ENCODE data around the gene UBALD1. TPM values are rescaled to one million over a fixed set of nuclear protein-coding genes. Genes with fewer than 3 reads are reported as not detected.

Gene UBALD1
- total RNA-seq, 1 donor from 2014 or later = 16.9 TPM

DNA sequence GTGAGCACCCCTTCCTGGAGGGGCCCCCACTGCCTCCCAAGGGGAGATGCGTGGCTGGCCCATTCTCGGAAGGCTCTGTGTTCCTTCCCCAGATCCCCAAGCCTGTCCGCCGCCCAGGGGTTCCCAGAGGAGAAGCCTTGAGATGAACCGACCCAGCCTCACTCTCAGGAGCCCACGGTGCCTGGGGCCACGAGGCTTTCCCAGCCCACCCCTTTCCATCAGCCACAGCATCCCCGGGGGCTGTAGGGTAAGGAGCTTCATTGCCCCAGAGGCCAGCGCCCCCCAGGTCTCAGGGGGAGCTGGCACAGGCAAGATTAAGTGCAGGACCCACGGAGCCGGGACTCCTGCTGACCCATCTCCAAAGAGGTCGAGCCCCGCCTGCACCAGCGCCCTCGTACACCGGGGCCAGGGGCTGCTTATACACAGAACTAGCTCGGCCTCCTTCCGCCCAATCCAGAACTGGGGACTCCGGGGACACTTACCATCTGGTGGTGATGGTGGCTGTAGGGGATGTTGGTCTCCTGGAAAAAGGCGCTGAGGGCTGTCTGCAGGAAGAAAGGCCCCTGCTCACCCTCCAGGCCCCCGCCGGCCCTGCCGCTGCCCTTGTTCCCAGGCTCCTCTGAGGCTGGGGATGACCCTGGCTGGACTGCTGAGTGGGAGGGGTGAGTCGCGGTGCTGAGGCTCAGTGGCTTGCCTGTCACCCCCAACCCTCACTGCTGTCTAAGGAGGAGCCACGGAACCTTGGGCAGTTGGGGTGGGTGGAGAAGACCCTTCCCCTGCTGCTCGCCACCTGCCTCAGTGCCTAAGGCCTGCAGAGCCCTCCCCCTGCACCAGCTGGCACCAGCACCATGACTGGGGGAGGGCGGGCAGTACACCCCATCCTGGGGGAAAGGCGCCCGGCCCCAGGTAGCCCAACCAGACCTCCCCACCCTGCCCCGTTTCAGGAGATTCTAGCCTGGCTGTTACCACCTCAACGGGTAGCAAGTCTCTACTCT, 4.4 kb downstream of the UBALD1 start:
- intact Hi-C loops (cut with DNase I) = no loop called here
- DNase-seq (ENCODE audit: extremely low spot score in 2 of 2) = no peak
- Histone ChIP-seq H3K36me3 (peaks cover 0 to 24% of the 10 kb centered on the region in 2 donors), H3K27ac (no peak overlapping the region), H3K4me3 (no peak overlapping the region), H3K27me3 (no peaks in the 10 kb centered on the region), H3K9me3 (no peaks in the 10 kb centered on the region), H3K4me1 (peaks cover 43% of the 10 kb centered on the region)
- no peak for TF ChIP-seq POLR2A (IDR thresholded peaks at IDR 0.05)
- TF ChIP-seq, protein P1, sequence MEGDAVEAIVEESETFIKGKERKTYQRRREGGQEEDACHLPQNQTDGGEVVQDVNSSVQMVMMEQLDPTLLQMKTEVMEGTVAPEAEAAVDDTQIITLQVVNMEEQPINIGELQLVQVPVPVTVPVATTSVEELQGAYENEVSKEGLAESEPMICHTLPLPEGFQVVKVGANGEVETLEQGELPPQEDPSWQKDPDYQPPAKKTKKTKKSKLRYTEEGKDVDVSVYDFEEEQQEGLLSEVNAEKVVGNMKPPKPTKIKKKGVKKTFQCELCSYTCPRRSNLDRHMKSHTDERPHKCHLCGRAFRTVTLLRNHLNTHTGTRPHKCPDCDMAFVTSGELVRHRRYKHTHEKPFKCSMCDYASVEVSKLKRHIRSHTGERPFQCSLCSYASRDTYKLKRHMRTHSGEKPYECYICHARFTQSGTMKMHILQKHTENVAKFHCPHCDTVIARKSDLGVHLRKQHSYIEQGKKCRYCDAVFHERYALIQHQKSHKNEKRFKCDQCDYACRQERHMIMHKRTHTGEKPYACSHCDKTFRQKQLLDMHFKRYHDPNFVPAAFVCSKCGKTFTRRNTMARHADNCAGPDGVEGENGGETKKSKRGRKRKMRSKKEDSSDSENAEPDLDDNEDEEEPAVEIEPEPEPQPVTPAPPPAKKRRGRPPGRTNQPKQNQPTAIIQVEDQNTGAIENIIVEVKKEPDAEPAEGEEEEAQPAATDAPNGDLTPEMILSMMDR (IDR thresholded peaks at IDR 0.05) = no peak
- TF ChIP-seq POLR2AphosphoS5 (IDR thresholded peaks at IDR 0.05; ENCODE audit: insufficient read depth in 1 of 2, low read depth in 1 of 2) = no peak

DNA sequence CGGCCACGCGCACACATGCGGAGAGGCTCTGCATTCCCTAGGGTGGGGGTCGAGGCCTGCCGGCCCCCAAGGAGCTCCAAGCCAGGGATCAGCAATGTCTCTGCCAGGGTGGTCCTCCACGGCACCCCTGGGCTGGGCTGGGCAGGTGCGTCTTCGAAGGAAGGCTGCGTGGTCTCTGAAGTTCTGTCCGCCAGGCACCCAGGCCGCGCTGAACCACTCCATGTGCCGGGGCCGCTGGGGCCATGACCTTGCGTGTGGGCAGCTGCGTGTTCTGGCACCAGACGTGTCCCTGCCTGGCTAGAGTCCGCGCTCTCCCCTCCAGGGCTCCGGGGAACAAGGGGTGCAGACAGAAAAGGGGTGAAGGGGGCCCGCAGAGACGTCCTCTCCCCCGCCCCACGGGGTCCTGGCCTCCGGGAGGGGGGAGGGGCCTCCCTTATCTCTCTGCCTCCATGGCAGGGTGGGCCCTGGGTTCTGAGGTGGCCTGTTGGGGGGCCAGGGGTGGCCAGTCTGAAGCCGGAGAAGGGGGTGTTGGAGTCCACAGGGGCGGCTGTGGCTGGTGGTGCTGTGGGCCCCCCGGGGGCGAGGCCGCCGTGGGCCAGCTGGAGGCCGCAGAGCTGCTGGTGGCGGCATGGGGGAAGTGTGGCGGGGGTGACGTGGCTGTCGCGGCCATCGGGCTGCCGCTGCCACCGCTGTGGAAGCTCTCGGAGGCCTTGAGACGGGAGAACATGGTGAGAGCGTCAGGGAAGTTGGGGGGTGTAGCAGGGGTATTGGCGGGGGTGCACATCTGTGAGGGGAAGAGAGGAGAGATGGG, 5.3 kb downstream of the UBALD1 start:
- TF ChIP-seq POLR2A (IDR thresholded peaks at IDR 0.05) (no peak), POLR2AphosphoS5 (IDR thresholded peaks at IDR 0.05; ENCODE audit: insufficient read depth in 1 of 2, low read depth in 1 of 2) (no peak)
- TF ChIP-seq, protein P1 (IDR thresholded peaks at IDR 0.05) = no peak
- peaks cover 38% of the 10 kb centered on the region for H3K4me1 ChIP-seq
- intact Hi-C loops (cut with DNase I) = no loop called here

DNA sequence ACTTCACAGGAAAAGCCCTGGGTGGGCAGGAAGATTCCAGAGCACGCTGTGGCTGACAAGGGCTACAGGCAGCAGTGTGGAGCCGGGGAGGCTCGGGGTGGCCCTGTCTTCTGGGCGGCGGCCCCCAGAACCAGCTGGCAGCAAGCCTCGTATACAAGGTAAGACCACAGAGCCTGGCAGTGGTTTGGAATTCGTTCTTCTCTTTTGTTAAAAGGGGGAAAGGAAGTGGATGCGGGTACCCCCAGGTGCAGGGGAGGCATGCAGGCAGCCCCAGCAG, 6.0 kb downstream of the UBALD1 start:
- H3K4me1 ChIP-seq = peaks cover 35% of the 10 kb centered on the region
- H3K27ac ChIP-seq = no peak overlapping the region
- H3K27me3 ChIP-seq = no peaks in the 10 kb centered on the region
- H3K4me3 ChIP-seq = no peak overlapping the region
- no peaks in the 10 kb centered on the region for H3K9me3 ChIP-seq
- H3K36me3 ChIP-seq = peaks cover 0 to 24% of the 10 kb centered on the region in 2 donors
- no peak for DNase-seq (ENCODE audit: extremely low spot score in 2 of 2)
- no peak for TF ChIP-seq POLR2AphosphoS5 (IDR thresholded peaks at IDR 0.05; ENCODE audit: insufficient read depth in 1 of 2, low read depth in 1 of 2)
- no peak for TF ChIP-seq POLR2A (IDR thresholded peaks at IDR 0.05)
- TF ChIP-seq, protein P1 (IDR thresholded peaks at IDR 0.05) = no peak
- intact Hi-C loops (cut with DNase I) = no loop called here

More for the DNA sequence above, 5.3 kb downstream of the UBALD1 start:
- Histone ChIP-seq H3K4me3 (no peak overlapping the region), H3K36me3 (peaks cover 0 to 24% of the 10 kb centered on the region in 2 donors), H3K9me3 (no peaks in the 10 kb centered on the region), H3K27me3 (no peaks in the 10 kb centered on the region), H3K27ac (no peak overlapping the region)
- DNase-seq (ENCODE audit: extremely low spot score in 2 of 2) = no peak

DNA sequence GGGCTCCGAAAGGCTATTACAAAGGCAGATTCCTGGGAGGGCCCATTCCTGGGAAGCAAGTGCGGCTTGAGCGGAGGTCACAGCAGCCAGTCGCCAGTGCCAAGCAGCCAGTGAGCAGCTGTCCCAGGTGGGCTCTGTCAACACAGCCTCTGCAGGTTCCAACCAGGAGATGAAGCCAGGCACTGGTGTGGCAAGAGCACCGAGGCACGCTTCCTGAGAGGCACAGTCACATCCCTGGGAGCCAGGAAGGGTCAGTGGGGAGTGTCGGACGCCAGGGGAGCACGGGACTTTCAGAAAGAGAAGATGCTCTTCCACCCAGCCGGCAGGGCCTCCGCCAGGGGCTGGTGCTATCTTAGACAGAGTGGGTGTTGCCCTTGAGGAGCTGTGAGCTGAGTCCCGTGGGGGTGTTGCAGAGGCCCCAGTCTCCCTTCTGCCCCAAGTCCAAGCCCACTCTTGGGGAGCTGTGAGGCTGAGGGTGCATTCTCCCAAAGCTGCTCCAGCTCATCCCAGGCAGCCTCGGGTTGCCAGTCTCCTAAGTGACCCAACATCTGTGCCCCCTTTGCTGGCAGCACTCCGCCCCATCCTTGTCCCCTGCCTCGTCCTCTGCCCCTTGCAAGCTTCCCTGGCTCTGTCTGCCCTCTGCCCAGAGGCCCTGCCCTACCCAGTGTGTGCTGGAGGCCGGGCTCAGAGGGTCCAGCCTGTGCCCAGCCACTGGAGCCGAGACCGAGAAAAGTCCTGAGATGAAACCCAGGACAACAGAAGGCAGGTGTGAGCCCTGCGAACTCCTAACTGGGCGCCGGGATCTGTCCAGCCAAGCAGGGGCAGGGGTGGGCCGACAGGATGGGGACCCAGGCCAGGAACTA, 6.6 kb downstream of the UBALD1 start:
- H3K27ac ChIP-seq = no peak overlapping the region
- H3K36me3 ChIP-seq = peaks cover 0 to 24% of the 10 kb centered on the region in 2 donors
- H3K9me3 ChIP-seq = no peaks in the 10 kb centered on the region
- H3K4me3 ChIP-seq = no peak overlapping the region
- H3K4me1 ChIP-seq = peaks cover 29% of the 10 kb centered on the region
- intact Hi-C loops (cut with DNase I) = no loop called here
- DNase-seq (ENCODE audit: extremely low spot score in 2 of 2) = no peak
- no peaks in the 10 kb centered on the region for H3K27me3 ChIP-seq
- no peak for TF ChIP-seq POLR2A (IDR thresholded peaks at IDR 0.05)

DNA sequence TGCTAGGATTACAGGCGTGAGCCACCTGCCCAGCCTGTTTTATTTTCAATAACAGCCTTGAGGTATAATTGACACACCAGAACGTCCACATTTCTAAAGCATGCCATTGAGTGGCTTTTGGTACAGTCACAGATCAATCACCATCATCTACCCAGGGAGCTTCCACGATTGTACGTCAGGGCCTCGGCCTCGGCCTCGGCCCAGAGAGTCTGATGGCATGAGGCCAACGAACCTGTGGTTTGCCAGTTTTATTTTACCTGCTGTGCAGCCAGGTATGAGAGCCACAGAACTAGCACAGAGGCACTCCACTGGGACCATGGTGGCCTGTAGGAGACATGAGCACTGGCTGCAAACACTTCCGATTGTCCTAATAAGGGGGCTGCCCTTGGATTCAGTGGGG, 8.3 kb downstream of the UBALD1 start:
- intact Hi-C loops (cut with DNase I) = no loop called here
- DNase-seq (ENCODE audit: extremely low spot score in 2 of 2) = no peak
- Histone ChIP-seq H3K4me1 (peaks cover 27% of the 10 kb centered on the region), H3K27ac (no peak overlapping the region), H3K4me3 (no peak overlapping the region), H3K9me3 (no peaks in the 10 kb centered on the region), H3K27me3 (no peaks in the 10 kb centered on the region), H3K36me3 (peaks cover 0 to 24% of the 10 kb centered on the region in 2 donors)
- TF ChIP-seq, protein P1 (IDR thresholded peaks at IDR 0.05) = no peak
- TF ChIP-seq POLR2AphosphoS5 (IDR thresholded peaks at IDR 0.05; ENCODE audit: insufficient read depth in 1 of 2, low read depth in 1 of 2) = no peak
- TF ChIP-seq POLR2A (IDR thresholded peaks at IDR 0.05) = no peak

Measured in vagina (tissue), 2 donors.